OCI-LY7 (cell line): Measurements from ENCODE around the gene DLGAP5.

Experiments used
- EZH2phosphoT487 ChIP-seq: fragments of 200-600 bp; sonication (generic); IDR thresholded peaks from 2 replicates; pipeline ENCODE4 v1.6.1; 2018; ENCODE audit warnings: low read depth, borderline replicate concordance, mild to moderate bottlenecking, mixed run types, antibody characterized with exemption, low read length, moderate library complexity, mixed read lengths
- TF ChIP-seq, protein P1 (sequence below): fragments of 200-600 bp; sonication (generic); conservative IDR thresholded peaks from 2 replicates; pipeline ENCODE4 v1.5.1; 2014; ENCODE audit warnings: mild to moderate bottlenecking, antibody characterized with exemption, low read length, moderate library complexity, mixed read lengths

DNA sequence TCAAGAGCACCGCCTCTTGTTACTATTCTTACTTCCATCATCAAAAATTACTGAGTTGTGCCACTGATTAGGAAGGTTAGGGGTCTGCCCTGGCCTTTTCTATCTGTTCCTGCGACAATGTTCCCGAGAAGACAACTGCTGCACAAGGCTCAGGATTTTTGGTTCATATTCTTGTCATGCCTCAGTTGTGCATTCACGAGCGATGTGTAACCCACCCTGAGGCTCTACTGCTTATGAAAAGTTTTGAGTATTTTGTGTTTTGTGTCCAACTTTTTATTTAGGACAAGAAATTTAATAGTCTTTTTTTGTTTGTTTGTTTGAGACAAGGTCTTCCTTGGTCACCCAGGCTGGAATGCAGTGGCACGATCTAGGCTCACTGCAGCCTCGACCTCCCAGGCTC is 85.4 kb downstream of the DLGAP5 start:
- TF ChIP-seq, protein P1, sequence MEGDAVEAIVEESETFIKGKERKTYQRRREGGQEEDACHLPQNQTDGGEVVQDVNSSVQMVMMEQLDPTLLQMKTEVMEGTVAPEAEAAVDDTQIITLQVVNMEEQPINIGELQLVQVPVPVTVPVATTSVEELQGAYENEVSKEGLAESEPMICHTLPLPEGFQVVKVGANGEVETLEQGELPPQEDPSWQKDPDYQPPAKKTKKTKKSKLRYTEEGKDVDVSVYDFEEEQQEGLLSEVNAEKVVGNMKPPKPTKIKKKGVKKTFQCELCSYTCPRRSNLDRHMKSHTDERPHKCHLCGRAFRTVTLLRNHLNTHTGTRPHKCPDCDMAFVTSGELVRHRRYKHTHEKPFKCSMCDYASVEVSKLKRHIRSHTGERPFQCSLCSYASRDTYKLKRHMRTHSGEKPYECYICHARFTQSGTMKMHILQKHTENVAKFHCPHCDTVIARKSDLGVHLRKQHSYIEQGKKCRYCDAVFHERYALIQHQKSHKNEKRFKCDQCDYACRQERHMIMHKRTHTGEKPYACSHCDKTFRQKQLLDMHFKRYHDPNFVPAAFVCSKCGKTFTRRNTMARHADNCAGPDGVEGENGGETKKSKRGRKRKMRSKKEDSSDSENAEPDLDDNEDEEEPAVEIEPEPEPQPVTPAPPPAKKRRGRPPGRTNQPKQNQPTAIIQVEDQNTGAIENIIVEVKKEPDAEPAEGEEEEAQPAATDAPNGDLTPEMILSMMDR, result no peak
- TF ChIP-seq EZH2phosphoT487, result no peak
